Activated T-helper 2 cell treated with anti-CD3 and anti-CD28 coated beads, Interferon-gamma antibody, Interleukin-2, Interleukin-4, amounts not matched to agents 10 μg/mL and 5 μg/mL and 100 μg/mL, durations not matched to agents 14 hours and 24 hours and 36 hours (primary cell): ENCODE results near the gene METTL25. TPM values are rescaled to one million over a fixed set of nuclear protein-coding genes. Genes with fewer than 3 reads are reported as not detected.

ENCODE experiments used
- DNase-seq: peaks from one replicate; pipeline ENCODE4 v3.0.0; 2021; ENCODE audit warnings: low spot score
- H3K27ac Mint-ChIP-seq: one replicate; pipeline ENCODE4 v1.8.0; 2021; ENCODE audit warnings: mixed read lengths
- H3K27me3 Mint-ChIP-seq: one replicate; pipeline ENCODE4 v1.8.0; 2021; ENCODE audit warnings: low read depth, mixed read lengths
- H3K36me3 Mint-ChIP-seq: one replicate; pipeline ENCODE4 v1.8.0; 2021; ENCODE audit warnings: low read depth, mixed read lengths
- H3K4me1 Mint-ChIP-seq: one replicate; pipeline ENCODE4 v1.8.0; 2021; ENCODE audit warnings: low read depth, mixed read lengths
- H3K4me3 Mint-ChIP-seq: one replicate; pipeline ENCODE4 v1.8.0; 2021; ENCODE audit warnings: low read depth, mild to moderate bottlenecking, moderate library complexity, mixed read lengths
- H3K9me3 Mint-ChIP-seq: one replicate; pipeline ENCODE4 v1.8.0; 2021; ENCODE audit warnings: mixed read lengths
- intact Hi-C: fragments of 100-400 bp; cut with micrococcal nuclease; formaldehyde crosslinking; loops from one replicate; pipeline ENCODE4 v1.15.1; 2023
- total RNA-seq: library from RNA; stranded (reverse); gene quantifications from 2 replicates; pipeline ENCODE4 v1.2.3, GENCODE V29; 2022

METTL25 gene
- total RNA-seq, 1 donor from 2014 or later, result 6.9 TPM

DNA sequence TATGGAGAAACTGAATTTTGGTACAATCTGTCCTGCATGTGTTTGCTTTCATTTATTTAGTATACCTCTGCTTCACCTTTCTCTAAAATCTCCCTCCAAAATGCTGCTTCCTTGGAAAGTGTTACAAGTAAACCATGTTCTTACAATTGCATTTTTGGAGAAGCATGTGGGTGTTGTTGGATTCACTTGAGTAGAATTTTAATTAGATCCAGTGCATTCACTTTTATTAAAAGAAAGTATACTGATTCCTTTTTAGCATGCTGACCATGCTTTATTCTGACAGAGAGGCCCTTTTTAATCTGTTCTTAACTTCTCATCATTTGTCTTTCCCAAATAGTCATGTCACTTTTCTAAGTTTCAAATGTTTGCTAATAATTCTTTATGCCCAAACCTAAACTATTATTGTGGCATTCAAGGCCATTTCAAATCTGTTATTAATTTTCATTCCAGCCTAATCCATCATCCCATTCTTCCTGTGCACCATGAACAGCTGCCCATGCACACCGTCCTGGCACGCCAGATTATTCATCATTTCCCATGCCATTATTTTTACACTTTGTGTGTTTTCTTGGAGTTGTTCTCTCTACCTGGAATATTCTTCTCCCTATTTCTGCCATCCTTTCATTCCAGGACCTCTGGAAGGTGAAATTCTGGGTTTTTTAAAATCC lies 90.7 kb downstream of the METTL25 start:
- H3K36me3 Mint-ChIP-seq, result no peaks in the 10 kb centered on the region
- intact Hi-C loops, result no loop called here

DNA sequence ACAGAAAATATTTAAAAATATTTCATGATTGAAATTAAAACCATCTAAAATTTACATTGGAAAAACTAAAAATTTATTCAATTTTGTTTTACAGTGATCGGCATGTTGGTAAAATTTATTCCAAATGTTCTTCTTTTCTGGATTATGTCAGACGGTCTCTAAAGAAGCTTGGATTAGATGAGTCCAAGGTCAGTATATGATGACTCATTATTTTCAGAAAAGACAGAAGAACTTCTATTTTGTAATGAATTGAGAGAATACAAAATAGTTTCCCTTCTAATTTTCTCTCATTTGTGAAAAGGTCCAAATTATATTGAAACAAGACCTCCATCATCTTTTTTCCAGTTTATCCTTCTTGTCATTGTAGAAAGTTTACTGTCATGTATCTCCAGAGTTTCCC lies 98.3 kb downstream of the METTL25 start:
- Mint-ChIP-seq H3K27ac (no peak overlapping the region), H3K27me3 (no peaks in the 10 kb centered on the region), H3K4me1 (no peaks in the 10 kb centered on the region), H3K9me3 (no peaks in the 10 kb centered on the region), H3K4me3 (no peak overlapping the region), H3K36me3 (no peaks in the 10 kb centered on the region)
- no peak for DNase-seq
- intact Hi-C loops, result no loop called here

More for the DNA sequence above, 90.7 kb downstream of the METTL25 start:
- no peak overlapping the region for H3K27ac Mint-ChIP-seq
- H3K9me3 Mint-ChIP-seq, result no peaks in the 10 kb centered on the region
- DNase-seq, result no peak
- no peaks in the 10 kb centered on the region for H3K27me3 Mint-ChIP-seq
- H3K4me3 Mint-ChIP-seq, result no peak overlapping the region
- H3K4me1 Mint-ChIP-seq, result no peaks in the 10 kb centered on the region

DNA sequence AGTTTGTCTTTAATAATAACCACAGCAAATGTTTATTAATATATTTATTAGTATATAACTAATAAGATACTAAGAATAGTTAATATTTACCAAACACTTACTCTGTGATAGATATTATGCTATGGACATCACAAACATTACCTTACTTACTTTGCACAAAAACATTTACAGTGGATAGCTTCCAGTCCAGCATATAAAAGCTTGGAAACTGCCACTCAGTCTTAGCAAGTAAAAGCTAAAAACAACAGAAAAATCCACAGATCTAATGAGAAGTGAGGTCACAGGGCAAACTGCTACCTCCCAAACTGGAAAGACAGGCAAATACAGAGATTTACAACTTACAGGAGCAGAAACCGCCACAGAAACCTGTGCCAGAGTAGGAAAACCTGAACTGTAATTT lies 99.8 kb downstream of the METTL25 start:
- DNase-seq, result no peak
- intact Hi-C loops, result no loop called here
- no peaks in the 10 kb centered on the region for H3K9me3 Mint-ChIP-seq
- no peaks in the 10 kb centered on the region for H3K4me1 Mint-ChIP-seq
- H3K27me3 Mint-ChIP-seq, result no peaks in the 10 kb centered on the region
- H3K4me3 Mint-ChIP-seq, result no peak overlapping the region
- no peaks in the 10 kb centered on the region for H3K36me3 Mint-ChIP-seq
- H3K27ac Mint-ChIP-seq, result no peak overlapping the region

DNA sequence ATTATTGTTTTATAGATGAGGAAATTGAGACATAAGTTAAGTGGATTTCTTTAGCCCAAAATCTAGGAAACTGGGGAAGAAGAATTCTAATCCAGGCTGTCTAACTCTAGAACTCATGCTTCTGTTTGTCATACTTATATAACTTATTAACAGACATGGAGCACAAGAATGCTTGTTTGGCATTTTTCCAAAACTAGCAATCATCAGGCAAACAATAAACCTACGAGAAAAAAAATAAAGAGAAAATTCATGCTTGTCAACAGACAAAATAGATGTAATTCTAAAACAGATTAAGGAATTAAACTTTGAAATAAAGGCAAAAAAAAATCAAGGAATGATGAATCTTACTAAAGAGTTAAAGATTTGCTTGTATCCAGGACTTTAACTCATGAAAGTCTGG lies 103.1 kb downstream of the METTL25 start:
- H3K4me3 Mint-ChIP-seq, result no peak overlapping the region
- intact Hi-C loops, result no loop called here
- no peak overlapping the region for H3K27ac Mint-ChIP-seq
- no peaks in the 10 kb centered on the region for H3K27me3 Mint-ChIP-seq
- H3K4me1 Mint-ChIP-seq, result no peaks in the 10 kb centered on the region
- DNase-seq, result no peak
- H3K9me3 Mint-ChIP-seq, result no peaks in the 10 kb centered on the region
- no peaks in the 10 kb centered on the region for H3K36me3 Mint-ChIP-seq

DNA sequence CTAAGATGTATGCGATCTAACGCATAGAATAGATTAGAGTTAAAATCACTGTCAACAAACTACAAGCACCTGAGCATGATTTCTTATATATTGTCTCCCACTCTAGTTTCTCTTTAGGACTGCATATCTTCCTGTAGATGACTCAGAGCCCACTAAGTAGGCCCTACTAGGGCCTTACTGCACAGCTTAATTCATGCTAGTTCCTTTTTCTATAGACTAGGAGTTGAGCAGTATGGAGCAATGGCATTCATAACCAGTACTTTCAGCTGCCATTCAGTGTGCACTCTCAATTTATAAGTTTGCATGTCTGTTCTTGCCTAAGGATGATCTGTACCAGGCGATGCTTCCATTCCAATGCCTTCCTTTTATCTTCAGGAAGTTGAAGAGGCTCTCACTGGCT lies 103.5 kb downstream of the METTL25 start:
- Mint-ChIP-seq H3K27me3 (no peaks in the 10 kb centered on the region), H3K27ac (no peak overlapping the region), H3K4me3 (no peak overlapping the region), H3K4me1 (no peaks in the 10 kb centered on the region), H3K36me3 (no peaks in the 10 kb centered on the region), H3K9me3 (no peaks in the 10 kb centered on the region)
- intact Hi-C loops, result no loop called here
- no peak for DNase-seq

DNA sequence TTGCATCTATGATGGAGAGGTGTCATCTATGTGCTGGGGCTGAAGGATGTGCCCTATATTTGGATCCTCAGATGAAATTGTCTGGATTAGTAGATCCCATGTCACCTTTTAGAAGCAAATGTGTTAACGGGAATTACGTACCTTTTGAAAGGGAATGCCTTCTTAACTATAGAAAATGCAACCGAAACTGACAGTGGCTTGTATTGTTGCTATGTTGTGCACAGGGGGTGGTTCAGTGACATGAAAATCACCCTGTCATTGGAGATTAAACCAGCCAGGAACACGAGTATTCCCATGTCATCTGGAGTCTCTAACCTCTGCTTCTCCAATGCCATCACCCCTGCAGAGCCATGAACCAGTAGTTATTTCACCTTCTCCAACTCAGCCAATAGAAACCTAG lies 110.2 kb downstream of the METTL25 start:
- H3K9me3 Mint-ChIP-seq, result peaks cover 10% of the 10 kb centered on the region
- no peak for DNase-seq
- H3K27ac Mint-ChIP-seq, result no peak overlapping the region
- no peak overlapping the region for H3K4me3 Mint-ChIP-seq
- intact Hi-C loops, result no loop called here
- H3K4me1 Mint-ChIP-seq, result peaks cover 1% of the 10 kb centered on the region
- H3K27me3 Mint-ChIP-seq, result no peaks in the 10 kb centered on the region
- no peaks in the 10 kb centered on the region for H3K36me3 Mint-ChIP-seq

DNA sequence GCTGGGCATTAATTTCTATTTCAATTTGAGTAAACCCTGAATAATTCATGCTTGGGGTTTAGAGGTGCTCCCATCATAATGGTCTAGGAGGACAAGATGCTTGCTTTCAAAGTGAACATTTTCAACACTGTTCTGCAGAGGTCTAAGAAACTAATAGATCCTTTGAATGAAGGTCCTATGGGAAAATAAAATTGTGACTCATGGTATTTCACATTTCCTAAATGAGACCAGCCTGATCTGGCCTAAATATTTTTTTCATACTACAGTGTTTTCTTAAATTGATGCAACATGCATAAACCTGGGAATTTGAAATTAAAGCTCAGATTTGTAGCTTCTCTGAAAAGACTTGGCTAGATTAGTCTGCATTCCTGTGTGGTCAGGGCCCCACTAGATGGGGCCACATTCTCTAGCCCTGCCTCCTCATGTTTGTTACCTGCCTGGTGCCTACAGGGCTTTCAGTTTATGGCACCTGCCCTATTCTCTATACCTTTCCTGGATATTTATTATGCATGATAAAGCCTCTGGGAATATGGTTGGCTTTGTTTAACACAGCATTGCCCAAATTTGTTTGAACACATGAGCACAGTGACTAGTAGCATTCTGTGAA lies 112.7 kb downstream of the METTL25 start:
- intact Hi-C loops, result no loop called here

DNA sequence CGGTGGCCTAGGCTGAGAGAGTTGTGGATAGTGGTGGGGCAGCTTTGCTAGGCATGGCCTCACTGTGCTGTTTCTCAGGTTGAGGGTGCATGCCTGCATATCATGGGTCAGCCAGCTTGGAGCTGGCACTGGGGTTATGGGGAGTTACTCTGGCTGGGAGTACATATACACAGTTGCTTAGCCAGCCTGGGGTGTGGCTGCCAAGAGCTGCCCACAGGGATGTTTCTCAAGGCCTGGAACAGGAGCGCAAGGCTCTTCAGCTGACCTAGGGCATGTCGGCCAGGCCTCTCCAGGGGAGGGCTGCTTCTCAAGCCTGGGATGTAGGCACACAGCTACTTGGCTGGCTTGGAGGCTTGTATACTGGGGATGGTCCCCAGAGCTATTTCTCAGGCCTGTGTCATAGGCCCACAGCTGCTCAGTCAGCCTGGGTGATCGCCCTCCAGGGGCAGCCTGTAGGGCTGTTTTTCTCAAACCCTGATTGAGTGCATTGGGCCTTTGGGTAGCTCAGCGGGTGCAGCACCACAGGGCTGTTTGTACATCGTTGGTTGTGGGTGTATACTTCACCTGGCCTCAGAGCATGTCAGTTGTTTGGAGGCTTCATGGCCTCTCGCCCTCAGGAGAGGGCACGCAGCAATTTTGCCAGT lies 114.9 kb downstream of the METTL25 start:
- intact Hi-C loops, result no loop called here
- no peak for DNase-seq
- no peaks in the 10 kb centered on the region for H3K36me3 Mint-ChIP-seq
- peaks cover 10% of the 10 kb centered on the region for H3K9me3 Mint-ChIP-seq
- no peaks in the 10 kb centered on the region for H3K4me1 Mint-ChIP-seq
- H3K27me3 Mint-ChIP-seq, result no peaks in the 10 kb centered on the region
- H3K4me3 Mint-ChIP-seq, result no peak overlapping the region
- H3K27ac Mint-ChIP-seq, result no peak overlapping the region

More for the DNA sequence above, 112.7 kb downstream of the METTL25 start:
- Mint-ChIP-seq H3K27me3 (no peaks in the 10 kb centered on the region), H3K27ac (no peak overlapping the region), H3K9me3 (peaks cover 10% of the 10 kb centered on the region), H3K36me3 (no peaks in the 10 kb centered on the region), H3K4me3 (no peak overlapping the region), H3K4me1 (peaks cover 1% of the 10 kb centered on the region)
- no peak for DNase-seq

DNA sequence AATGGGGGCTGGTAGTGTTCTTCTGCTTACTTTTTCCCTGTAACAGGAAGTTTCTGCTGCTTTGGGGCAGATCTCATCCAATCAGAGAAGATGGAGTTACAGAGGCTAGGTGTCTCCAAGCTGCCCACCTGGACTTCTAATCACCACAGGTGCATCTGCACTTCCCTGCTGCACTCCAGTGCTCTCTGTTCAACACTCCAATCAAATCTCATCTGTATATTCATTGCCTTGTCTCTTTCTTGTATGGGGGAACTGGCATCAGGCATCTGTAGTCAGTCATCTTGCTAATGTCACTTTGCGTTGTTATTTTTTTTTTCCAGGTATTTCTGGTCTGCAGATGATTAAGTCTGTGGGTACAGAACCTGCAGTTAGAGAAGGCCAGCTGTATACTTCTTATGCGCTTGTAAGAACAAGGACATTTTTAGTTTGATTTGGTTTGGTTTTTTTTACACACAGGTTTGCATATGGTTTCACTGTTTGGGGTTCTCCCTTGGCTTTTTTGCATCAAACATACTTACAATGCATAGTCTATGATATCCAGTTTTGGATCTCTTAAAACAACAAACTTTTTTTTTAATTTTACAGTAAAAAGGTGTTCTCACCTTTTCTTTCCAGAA lies 116.0 kb downstream of the METTL25 start:
- H3K4me3 Mint-ChIP-seq, result no peak overlapping the region
- no peaks in the 10 kb centered on the region for H3K4me1 Mint-ChIP-seq
- DNase-seq, result no peak
- H3K27ac Mint-ChIP-seq, result no peak overlapping the region
- intact Hi-C loops, result no loop called here
- H3K36me3 Mint-ChIP-seq, result no peaks in the 10 kb centered on the region
- no peaks in the 10 kb centered on the region for H3K27me3 Mint-ChIP-seq
- H3K9me3 Mint-ChIP-seq, result peaks cover 10% of the 10 kb centered on the region

DNA sequence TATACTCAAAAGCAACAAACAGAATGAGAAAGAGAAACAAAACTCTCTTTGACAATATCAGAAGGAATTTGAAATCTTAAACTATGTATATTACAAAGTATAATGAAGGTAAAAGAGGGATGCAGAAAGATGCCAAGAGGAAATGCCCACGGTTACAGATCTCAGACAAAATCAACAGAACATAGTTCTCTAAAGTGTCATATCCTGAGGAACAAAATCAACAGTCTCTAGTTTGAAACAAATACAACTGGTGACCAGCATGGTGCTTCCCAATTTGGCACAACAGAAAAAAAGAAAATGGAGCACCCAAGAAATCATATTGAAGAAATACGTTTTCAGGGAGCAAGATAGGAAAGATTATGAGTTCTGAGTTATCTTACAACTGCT lies 116.5 kb downstream of the METTL25 start:
- intact Hi-C loops, result no loop called here
- Mint-ChIP-seq H3K36me3 (no peaks in the 10 kb centered on the region), H3K27ac (no peak overlapping the region), H3K9me3 (peaks cover 10% of the 10 kb centered on the region), H3K27me3 (no peaks in the 10 kb centered on the region), H3K4me1 (no peaks in the 10 kb centered on the region), H3K4me3 (no peak overlapping the region)
- no peak for DNase-seq

DNA sequence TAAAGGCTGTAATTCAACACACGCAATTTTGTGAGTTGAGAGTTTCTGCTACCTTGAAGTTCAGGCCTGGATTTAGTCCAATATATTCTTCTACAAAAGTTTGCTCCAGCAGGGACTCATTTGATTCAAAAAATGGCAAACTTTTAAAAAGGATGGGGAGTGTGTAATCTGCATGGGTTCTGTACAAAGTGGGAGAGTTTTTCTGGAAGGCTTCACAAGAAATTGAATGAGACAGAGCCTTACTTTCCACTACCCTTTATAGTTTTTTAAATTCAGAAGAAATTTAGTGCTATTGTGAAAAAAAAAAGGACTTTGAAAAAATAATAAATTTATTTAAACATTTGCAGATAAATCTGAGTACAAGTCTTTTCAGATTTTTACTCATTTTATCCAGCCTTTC lies 116.9 kb downstream of the METTL25 start:
- intact Hi-C loops, result no loop called here
- Mint-ChIP-seq H3K4me1 (no peaks in the 10 kb centered on the region), H3K27me3 (no peaks in the 10 kb centered on the region), H3K27ac (no peak overlapping the region), H3K9me3 (peaks cover 10% of the 10 kb centered on the region), H3K4me3 (no peak overlapping the region), H3K36me3 (no peaks in the 10 kb centered on the region)
- DNase-seq, result no peak

DNA sequence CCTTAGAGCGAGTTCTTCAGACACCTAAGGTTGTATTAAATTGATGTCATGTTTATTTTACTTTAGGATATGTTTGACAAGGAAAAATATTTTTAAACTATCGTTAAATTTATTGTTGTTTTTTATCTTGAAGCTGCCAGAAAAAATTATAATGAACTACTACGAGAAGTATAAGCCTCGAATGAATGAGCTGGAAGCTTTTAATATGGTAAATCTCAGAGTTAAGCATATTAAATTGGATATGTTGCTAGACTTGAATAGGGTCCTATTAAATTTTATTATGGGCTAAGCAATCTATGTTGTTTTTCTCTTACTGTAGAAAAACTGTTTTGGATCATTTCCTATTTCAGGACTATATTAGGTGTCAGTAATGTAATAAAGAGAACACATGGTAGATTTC lies 118.2 kb downstream of the METTL25 start:
- Mint-ChIP-seq H3K9me3 (peaks cover 10% of the 10 kb centered on the region), H3K27me3 (no peaks in the 10 kb centered on the region), H3K36me3 (no peaks in the 10 kb centered on the region), H3K4me1 (no peaks in the 10 kb centered on the region), H3K27ac (no peak overlapping the region), H3K4me3 (no peak overlapping the region)
- intact Hi-C loops, result no loop called here
- DNase-seq, result no peak

DNA sequence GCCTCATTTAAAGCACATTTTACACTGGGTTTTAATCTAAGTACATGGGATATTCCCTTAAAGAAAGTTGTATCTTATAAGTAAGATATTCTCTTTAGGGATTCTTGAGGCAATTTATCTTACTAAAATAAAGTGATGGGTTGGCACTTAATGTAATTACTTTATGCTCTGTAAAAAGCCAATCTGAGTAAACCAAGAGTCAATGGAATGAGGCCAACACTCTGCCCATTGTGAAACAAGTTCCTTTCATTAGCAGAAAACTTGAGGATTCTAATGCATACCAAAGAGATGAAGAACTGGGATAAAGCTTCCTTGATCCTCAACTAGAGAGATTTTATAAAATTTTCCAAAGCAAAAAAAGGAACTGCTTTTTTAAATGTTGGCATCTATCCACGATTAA lies 121.2 kb downstream of the METTL25 start:
- Mint-ChIP-seq H3K4me3 (no peak overlapping the region), H3K4me1 (no peaks in the 10 kb centered on the region), H3K9me3 (peaks cover 4% of the 10 kb centered on the region), H3K27me3 (no peaks in the 10 kb centered on the region), H3K36me3 (no peaks in the 10 kb centered on the region), H3K27ac (no peak overlapping the region)
- DNase-seq, result no peak
- intact Hi-C loops, result no loop called here
